Ovary (tissue), 9 donors: ENCODE results near the gene GCN1. TPM values are rescaled to one million over a fixed set of nuclear protein-coding genes. Genes with fewer than 3 reads are reported as not detected.
"Not testable (repeated sequence)": the region's sequence is repeated elsewhere in the genome, so short reads cannot be mapped to it uniquely, and the experiment has no call there.

Source experiments
- DNase-seq, 5 donors: peaks; one replicate each; pipeline ENCODE4 v3.0.0-alpha.2; 2019 to 2020
- H3K27ac ChIP-seq, 2 donors: fragments of 200-600 bp; one replicate each; pipeline versions ENCODE4 v1.5.1 to v1.8.0; 2019 to 2022
- H3K27me3 ChIP-seq: fragments of 200-600 bp; one replicate; pipeline ENCODE4 v1.8.0; 2022
- H3K36me3 ChIP-seq: fragments of 200-600 bp; sonication (generic); one replicate; pipeline ENCODE4 v1.5.1; 2019
- H3K4me1 ChIP-seq: one replicate; pipeline ENCODE4 v1.8.1; 2013; ENCODE audit warnings: mild to moderate bottlenecking, moderate library complexity; ENCODE audit not compliant: insufficient read depth
- H3K4me3 ChIP-seq: fragments of 200-600 bp; sonication (generic); one replicate; pipeline ENCODE4 v1.5.1; 2017
- H3K9me3 ChIP-seq, 2 donors: fragments of 200-600 bp in 1 of 2; sonication (generic) in 1 of 2; one replicate each; pipeline versions ENCODE4 v1.5.1 to v1.8.1; 2013 to 2019; ENCODE audit warnings: mild to moderate bottlenecking in 1 of 2, moderate library complexity in 1 of 2
- EP300 ChIP-seq: sonication (generic); formaldehyde crosslinking; IDR thresholded peaks from one replicate; pipeline ENCODE4 v1.6.1; 2017; ENCODE audit warnings: antibody characterized with exemption
- POLR2A ChIP-seq: fragments of 450-650 bp; IDR thresholded peaks from one replicate; pipeline ENCODE4 v1.6.1; 2017; ENCODE audit warnings: antibody characterized with exemption, mild to moderate bottlenecking, moderate library complexity
- whole genome bisulfite sequencing, 3 donors: extraction: QIAGEN DNeasy Blood & Tissue Kit in 1 of 3; methylation state at CpG; one replicate each; pipeline versions ENCODE4 v1.1.5 to v1.1.7; 2013 to 2017; 5-methylcytosine and 5-hydroxymethylcytosine counted together
- intact Hi-C, 4 donors: fragments of 100-400 bp; cut with DNase I; formaldehyde crosslinking; loops; one replicate each; pipeline versions ENCODE4 v1.11.0 to v1.15.1; 2022 to 2023
- polyA plus RNA-seq, 2 donors: library from polyadenylated mRNA; stranded (reverse); fragments of 200-250 nt in 1 of 2; fragments of 350-450 nt in 1 of 2; fragmentation: Illumina TruSeq in 1 of 2; extraction: RNeasy Lipid Tissue Mini Kit (QIAGEN cat#74804) in 1 of 2; gene quantifications; one replicate each; pipeline ENCODE4 v1.2.3, GENCODE V29; 2013 to 2014
- total RNA-seq, 7 donors: library from RNA; depleted of rRNA in 2 of 7; stranded (reverse); fragments of >200 nt in 2 of 7; fragmentation: NEBNext Ultra II Directional in 3 of 7; extraction: Animal tissue kit (Norgen Biotek cat#: 25700) in 3 of 7; gene quantifications; one replicate each; pipeline versions ENCODE4 v1.1.0 to v1.2.4, GENCODE V29; 2016 to 2023
- TF ChIP-seq, protein P1 (sequence below), 3 donors: fragments of 450-650 bp in 2 of 3; fragments of 200-600 bp in 1 of 3; IDR thresholded peaks; one replicate each; pipeline versions ENCODE4 v1.5.1 to v1.8.0; 2016 to 2022; ENCODE audit warnings: antibody characterized with exemption in 3 of 3, mild to moderate bottlenecking in 1 of 3
- donor health status: DM: no; HTN: no; CAD: no; lungs with moderate emphysema.
- donor health status: DM: no; HTN: no; CAD: no.
- donor health status: Bipolar disorder and iron deficiency.
- donor health status: DM: yes; HTN: yes; CAD: no.
- donor health status: DM: no; HTN: no; CAD: no.
- donor health status: DM: yes; HTN: yes; CAD: no.

The GCN1 gene
- total and polyA plus RNA-seq, 9 donors = 22.6 to 86.2 (median 61.4) TPM

DNA sequence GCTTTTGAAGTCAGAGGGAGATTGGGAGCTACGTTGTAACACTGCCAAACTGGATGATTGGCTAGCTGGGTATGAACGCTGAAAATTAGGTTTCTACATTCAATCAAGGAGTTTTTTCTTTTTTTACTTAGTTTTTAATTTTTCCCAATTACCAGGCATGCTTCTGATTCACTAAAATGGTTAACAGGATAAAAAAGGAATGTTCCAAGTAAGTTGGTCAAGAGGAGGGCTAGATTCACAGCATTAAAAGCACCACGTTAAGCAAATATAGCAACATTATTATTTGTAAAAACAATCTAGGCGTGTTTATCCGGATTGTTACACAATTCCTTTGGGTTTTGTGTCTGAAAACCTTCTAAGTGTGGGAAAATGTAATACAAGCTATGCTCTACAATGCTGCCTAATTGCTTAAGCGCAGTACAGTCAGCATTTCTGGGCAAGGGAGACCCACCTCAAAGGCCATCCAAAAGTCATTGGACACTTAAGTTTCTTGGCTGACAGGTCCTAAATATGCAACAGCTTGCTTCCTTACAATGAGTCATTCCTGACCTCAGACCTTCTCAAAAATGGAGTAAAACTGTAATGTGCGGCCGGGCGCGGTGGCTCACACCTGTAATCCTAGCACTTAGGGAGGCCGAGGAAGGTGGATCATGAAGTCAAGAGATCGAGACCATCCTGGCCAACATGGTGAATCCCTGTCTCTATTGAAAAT lies 5.2 kb upstream of the GCN1 start:
- peak in 2 of 5 donors; percentile 41 to 68 for DNase-seq
- peak overlapping the region; percentile 96 for H3K4me3 ChIP-seq
- no peaks in the 10 kb centered on the region for H3K27me3 ChIP-seq
- peak overlapping the region in 1 of 2 donors; percentile 61 for H3K27ac ChIP-seq
- no peak for TF ChIP-seq EP300
- no peak for TF ChIP-seq POLR2A
- TF ChIP-seq, protein P1, sequence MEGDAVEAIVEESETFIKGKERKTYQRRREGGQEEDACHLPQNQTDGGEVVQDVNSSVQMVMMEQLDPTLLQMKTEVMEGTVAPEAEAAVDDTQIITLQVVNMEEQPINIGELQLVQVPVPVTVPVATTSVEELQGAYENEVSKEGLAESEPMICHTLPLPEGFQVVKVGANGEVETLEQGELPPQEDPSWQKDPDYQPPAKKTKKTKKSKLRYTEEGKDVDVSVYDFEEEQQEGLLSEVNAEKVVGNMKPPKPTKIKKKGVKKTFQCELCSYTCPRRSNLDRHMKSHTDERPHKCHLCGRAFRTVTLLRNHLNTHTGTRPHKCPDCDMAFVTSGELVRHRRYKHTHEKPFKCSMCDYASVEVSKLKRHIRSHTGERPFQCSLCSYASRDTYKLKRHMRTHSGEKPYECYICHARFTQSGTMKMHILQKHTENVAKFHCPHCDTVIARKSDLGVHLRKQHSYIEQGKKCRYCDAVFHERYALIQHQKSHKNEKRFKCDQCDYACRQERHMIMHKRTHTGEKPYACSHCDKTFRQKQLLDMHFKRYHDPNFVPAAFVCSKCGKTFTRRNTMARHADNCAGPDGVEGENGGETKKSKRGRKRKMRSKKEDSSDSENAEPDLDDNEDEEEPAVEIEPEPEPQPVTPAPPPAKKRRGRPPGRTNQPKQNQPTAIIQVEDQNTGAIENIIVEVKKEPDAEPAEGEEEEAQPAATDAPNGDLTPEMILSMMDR (IDR thresholded peaks at IDR 0.05) = no peak
- H3K36me3 ChIP-seq = no peaks in the 10 kb centered on the region
- H3K9me3 ChIP-seq = no peaks in the 10 kb centered on the region
- 7 to 13% (median 7%) methylated on average over 12 of the region's 12 CpGs for WGBS, 3 donors
- intact Hi-C loops = no loop called here
- peaks cover 10% of the 10 kb centered on the region for H3K4me1 ChIP-seq

DNA sequence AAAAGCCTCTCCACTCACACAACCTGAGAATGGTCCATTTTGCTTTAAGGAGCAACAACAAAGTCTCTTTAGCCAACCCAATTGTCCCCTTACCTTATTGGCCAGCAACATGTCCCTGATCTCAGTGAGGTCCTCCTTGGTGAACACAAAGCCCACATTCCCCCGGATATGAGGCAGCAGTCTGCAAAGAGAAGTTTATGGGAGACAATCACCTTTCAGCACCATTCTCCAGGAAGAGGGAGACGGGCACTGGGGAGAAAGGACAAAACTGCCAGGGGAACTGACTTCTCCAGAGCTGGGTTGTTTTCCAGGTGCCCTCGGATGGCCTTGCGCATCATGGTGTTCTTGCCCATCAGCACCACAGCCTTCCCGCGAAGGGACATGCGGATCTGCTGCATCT lies 4.5 kb upstream of the GCN1 start:
- no peaks in the 10 kb centered on the region for H3K27me3 ChIP-seq
- intact Hi-C loops = no loop called here
- no peaks in the 10 kb centered on the region for H3K36me3 ChIP-seq
- WGBS, 3 donors = 49 to 72% (median 64%) methylated on average over 7 of the region's 7 CpGs
- TF ChIP-seq POLR2A (no peak), EP300 (no peak)
- TF ChIP-seq, protein P1 (IDR thresholded peaks at IDR 0.05) = no peak
- peak overlapping the region; percentile 96 for H3K4me3 ChIP-seq
- no peak for DNase-seq
- H3K4me1 ChIP-seq = peaks cover 10% of the 10 kb centered on the region
- no peaks in the 10 kb centered on the region for H3K9me3 ChIP-seq
- no peak overlapping the region for H3K27ac ChIP-seq

DNA sequence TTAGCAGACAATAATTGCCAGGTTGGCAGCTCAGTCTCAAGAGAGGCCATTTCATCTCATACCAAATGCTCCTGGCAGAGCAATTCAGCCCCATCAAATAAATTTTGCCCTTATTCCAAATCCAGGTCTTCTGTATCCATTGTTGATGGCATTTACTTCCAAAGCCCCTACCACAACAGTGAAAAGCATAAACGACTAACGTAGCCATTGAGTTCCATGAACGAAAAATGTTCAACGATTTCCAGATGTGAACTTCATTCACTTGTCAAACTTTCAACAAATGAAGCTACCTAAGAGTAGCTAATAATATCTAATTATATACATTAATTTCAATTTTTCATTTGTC lies 3.0 kb upstream of the GCN1 start:
- intact Hi-C loops = no loop called here
- H3K27ac ChIP-seq = no peak overlapping the region
- peaks cover 17% of the 10 kb centered on the region for H3K4me1 ChIP-seq
- no peak overlapping the region for H3K4me3 ChIP-seq
- no peaks in the 10 kb centered on the region for H3K36me3 ChIP-seq
- DNase-seq = no peak
- no peaks in the 10 kb centered on the region for H3K9me3 ChIP-seq
- no peak for TF ChIP-seq POLR2A
- TF ChIP-seq, protein P1 (IDR thresholded peaks at IDR 0.05) = no peak
- 71 to 72% (median 72%) methylated on average over 4 of the region's 4 CpGs for WGBS, 3 donors
- H3K27me3 ChIP-seq = no peaks in the 10 kb centered on the region

DNA sequence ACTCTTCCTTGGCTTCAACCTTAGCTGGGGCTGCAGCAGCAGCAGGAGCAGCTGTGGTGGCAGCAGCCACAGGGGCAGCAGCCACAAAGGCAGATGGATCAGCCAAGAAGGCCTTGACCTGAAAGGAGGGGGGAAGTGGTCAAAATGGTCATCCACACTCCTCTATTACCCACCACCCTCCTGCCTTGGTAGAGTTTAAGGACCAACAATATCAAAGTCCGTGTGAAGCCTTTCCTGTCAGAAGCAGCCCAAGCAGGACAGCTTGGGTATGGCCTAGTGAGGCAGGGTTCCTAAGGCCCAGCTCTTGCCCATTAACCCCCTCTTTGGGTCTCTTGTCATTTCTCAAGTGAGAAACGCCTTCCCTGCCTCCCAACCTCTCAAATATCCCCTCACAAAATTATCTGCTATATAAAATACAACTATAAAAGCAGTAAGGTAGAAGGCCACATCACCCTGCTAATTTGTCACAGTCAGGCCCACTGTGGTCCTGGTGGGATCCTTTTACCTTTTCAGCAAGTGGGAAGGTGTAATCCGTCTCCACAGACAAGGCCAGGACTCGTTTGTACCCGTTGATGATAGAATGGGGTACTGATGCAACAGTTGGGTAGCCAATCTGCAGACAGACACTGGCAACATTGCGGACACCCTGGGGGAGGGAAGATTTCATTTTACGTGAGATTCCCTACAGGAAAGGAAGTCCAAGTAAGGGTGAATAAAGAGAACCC lies 2.5 kb upstream of the GCN1 start:
- H3K4me3 ChIP-seq, intact Hi-C loops, H3K27ac ChIP-seq, H3K36me3 ChIP-seq, H3K27me3 ChIP-seq, DNase-seq, H3K9me3 ChIP-seq: not testable (repeated sequence)
- peaks cover 17% of the 10 kb centered on the region for H3K4me1 ChIP-seq
- 62 to 66% (median 65%) methylated on average over 7 of the region's 7 CpGs for WGBS, 3 donors

DNA sequence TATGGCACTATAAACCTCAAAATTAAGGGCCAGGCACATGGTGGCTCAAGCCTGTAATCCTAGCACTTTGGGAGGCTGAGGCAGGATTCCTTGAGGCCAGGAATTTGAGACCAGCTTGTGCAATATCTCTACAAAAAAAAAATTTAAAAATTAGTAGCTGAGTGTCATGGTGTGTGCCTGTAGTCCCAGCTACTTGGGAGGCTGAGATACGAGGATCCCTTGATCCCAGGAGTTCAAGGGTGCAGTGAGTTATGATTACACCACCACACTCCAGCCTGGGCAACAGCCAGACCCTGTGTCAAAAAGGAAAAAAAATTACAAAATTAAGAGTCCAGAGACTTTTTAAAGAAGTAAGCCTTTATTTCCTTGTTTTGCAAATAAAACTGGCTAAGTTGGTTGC lies 1.8 kb upstream of the GCN1 start:
- no peaks in the 10 kb centered on the region for H3K9me3 ChIP-seq
- intact Hi-C loops = no loop called here
- no peaks in the 10 kb centered on the region for H3K27me3 ChIP-seq
- no peak overlapping the region for H3K4me3 ChIP-seq
- 29 to 57% (median 36%) methylated on average over 1 of the region's 1 CpG for WGBS, 3 donors
- no peak overlapping the region for H3K27ac ChIP-seq
- TF ChIP-seq POLR2A (no peak), EP300 (no peak)
- TF ChIP-seq, protein P1 (IDR thresholded peaks at IDR 0.05) = no peak
- H3K36me3 ChIP-seq = no peaks in the 10 kb centered on the region
- DNase-seq = no peak
- peaks cover 17% of the 10 kb centered on the region for H3K4me1 ChIP-seq
